HPDE6-E6E7 (cell line): ENCODE data around the gene DNAJB1.
"Not testable (repeated sequence)": the region's sequence is repeated elsewhere in the genome, so short reads cannot be mapped to it uniquely, and the experiment has no call there.

Experiments
- DNase-seq: peaks from one replicate; pipeline ENCODE4 v3.0.0; 2011; ENCODE audit warnings: missing footprints; ENCODE audit errors: extremely low spot score

Gene DNAJB1

GRCh38 chr19:14553042-14553938 is 35.1 kb upstream of the DNAJB1 start:
- DNase-seq, result no peak

- DNase-seq, result not testable (repeated sequence)
Observed at GRCh38 chr19:14552006-14552360, 33.8 kb upstream of the DNAJB1 start.

DNA sequence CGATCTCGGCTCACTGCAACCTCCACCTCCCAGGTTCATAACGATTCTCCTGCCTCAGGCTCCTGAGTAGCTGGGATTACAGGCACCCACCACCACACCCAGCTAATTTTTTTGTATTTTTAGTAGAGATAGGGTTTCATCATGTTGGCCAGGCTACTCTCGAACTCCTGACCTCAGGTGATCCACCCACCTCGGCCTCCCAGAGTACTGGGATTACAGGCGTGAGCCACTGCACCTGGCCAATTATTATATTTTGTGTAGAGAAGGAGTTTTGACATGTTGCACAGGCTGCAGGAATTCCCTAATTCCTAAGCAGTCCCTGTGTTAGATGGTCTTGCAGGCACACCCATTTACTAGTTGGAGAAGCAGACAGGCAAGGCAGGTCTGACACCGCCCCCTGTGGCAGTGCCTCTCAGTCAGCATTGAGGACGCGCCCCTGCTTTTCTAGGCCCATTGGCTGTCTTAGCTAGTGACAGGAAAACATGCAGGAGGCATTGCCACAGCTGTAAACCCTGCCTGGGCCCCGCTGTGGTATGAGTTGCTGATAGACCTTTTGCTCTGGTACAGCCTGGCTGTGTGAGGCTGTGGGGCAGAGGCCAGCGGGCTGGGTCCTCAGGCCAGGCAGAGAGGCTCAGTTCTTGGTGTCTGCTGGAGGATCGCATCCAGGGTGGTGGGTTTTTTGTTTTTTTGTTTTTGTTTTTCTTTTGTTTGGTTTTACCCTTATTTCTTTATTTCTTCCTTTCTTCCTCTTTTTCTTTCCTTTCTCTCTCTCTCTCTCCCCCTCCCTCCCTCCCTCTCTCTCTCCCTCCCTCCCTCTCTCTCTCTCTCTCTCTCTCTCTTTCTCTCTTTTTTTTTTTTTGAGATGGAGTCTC is 33.2 kb upstream of the DNAJB1 start:
- peak; percentile 71 for DNase-seq

DNA sequence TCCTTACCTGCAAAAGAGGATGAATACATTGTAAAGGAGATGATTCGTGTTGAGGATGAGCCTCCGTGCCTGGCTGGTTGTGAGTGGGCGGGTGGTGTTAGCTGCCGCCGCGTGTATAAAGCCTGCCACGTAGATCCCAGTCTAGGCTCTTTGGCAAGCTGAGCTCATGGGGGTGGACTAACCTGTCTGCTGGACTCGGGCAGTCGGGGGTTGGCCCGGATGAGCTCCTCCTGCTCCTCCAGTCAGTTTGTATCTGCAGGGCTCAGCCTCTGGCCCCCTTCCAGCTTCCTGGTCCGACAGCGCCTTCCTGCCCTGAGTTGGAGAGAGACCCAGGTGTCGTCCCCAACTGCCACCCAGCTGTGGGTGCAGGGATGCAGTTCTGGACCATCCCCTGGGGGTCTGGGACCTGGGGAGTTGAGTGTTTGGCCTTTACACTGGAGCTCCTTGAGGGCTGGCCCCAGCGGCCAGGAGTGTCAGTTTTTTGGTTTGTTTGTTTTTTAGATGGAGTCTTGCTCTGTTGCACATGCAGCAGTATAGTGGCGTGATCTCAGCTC is 32.1 kb upstream of the DNAJB1 start:
- no peak for DNase-seq

- DNase-seq, result no peak
Observed at GRCh38 chr19:14545716-14546082, 27.5 kb upstream of the DNAJB1 start.

DNA sequence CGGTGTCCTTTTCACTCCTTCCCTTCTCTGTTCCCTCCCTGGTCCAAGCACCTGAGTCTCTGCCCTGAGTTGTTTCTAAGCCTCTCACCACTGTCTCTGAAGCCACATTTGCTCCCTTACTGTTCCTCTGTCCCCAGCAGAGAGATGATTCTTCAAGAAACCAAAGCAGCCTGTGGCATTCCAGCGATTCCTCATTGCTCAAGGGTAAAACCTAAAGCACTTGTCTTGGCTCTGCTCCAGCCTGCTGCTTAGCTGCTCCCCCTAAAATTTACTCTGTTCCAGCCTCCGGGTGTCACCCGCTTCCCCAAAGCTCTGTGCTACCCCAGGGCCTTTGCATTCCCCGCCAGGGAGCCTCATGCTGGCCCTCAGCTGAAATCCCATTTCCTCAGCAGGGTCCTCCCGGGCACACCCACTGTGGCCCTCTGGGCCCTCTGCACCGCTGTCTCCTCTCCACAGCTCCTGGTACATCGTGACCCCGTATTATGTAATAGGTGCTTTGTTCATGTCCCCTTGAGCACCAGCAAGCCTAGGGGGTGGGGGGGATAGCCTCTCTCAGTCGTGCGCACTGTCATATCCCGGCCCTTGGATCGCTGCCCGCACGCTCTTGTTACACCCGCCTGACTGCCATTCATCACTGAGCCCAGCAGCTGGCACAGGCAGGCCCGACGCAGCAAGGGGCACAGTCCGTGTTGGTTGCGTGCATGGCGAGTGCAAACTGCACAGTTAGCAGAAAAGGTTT is 26.9 kb upstream of the DNAJB1 start:
- no peak for DNase-seq

- no peak for DNase-seq
Observed at GRCh38 chr19:14544047-14544446, 25.9 kb upstream of the DNAJB1 start.

DNA sequence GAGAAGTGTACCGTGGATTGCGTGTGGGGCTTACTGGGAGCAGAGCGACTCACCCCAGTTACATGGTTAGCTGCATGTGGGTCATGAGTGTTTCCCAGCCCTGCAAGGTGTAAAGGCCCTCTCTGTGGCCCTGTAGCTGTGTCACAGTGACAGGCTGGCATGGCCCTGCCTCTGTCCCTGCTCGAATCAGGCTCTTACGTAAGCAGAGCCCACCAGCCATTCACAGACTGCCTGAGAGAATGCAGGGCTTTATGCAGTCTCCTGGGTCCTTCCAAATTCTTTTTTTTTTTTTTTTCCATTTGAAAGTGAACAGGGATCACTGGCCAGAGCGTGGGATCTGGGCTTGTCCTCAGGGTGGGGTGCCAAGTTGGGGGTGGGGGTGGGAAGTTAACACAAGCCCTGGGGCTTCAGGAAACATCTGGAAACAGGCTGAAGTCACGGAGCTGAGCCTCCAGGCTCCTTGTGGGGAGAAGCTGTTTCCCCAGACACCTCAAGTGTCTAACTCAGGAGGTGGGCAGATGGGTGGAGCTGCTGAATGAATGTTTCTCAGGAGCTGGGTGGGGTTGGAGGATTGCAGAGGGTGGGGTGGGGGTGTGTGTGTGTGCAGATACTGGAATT is 24.6 kb upstream of the DNAJB1 start:
- DNase-seq, result no peak

- DNase-seq, result not testable (repeated sequence)
Observed at GRCh38 chr19:14541979-14542378, 23.8 kb upstream of the DNAJB1 start.

GRCh38 chr19:14540741-14541525 is 22.7 kb upstream of the DNAJB1 start:
- no peak for DNase-seq

- peak; percentile 79 for DNase-seq
Observed at GRCh38 chr19:14536926-14537692, 18.9 kb upstream of the DNAJB1 start.

- no peak for DNase-seq
Observed at GRCh38 chr19:14533450-14533849, 15.3 kb upstream of the DNAJB1 start.

DNA sequence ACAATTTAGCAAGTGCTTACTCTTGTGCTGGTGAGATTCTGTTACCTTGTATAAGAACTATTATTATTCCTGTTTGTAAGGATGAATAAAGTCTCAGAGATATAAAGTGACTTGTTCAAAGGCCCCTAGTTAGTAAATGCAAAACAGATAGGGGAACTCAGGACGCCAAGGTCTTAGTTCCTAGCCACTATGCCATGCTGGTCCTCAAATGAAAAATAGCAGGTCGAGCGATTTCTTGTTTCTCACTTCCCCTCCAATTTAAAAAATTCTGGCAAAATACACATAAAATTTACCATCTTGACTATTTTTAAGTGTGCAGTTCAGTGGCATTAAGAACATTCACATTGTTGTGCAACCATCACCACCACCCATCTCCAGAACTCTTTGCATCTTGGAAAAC is 12.3 kb upstream of the DNAJB1 start:
- DNase-seq, result no peak

DNA sequence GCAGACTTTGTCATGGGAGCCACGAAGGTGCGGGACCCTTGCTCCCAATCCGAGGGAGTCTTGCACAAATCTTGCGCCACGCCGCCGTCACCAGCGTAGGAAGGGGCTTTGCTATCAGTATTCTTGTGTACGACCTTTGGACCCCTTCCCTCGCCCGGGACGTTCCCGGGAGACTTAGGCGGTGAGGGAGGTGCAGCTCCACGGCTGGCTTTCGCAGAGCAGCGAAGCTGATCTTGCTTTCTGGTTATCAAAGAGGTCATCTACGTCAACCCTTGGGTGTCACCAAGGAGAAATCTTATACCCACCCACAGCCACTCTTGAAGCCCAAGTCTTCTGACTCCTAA is 11.8 kb upstream of the DNAJB1 start:
- no peak for DNase-seq

- peak; percentile 91 for DNase-seq
Observed at GRCh38 chr19:14529254-14530004, 11.2 kb upstream of the DNAJB1 start, which contains the start of gene TECR. TSS of gene TECR (plus strand) at chr19:14529594. CDS start at chr19:14529697, 103 bp downstream.

DNA sequence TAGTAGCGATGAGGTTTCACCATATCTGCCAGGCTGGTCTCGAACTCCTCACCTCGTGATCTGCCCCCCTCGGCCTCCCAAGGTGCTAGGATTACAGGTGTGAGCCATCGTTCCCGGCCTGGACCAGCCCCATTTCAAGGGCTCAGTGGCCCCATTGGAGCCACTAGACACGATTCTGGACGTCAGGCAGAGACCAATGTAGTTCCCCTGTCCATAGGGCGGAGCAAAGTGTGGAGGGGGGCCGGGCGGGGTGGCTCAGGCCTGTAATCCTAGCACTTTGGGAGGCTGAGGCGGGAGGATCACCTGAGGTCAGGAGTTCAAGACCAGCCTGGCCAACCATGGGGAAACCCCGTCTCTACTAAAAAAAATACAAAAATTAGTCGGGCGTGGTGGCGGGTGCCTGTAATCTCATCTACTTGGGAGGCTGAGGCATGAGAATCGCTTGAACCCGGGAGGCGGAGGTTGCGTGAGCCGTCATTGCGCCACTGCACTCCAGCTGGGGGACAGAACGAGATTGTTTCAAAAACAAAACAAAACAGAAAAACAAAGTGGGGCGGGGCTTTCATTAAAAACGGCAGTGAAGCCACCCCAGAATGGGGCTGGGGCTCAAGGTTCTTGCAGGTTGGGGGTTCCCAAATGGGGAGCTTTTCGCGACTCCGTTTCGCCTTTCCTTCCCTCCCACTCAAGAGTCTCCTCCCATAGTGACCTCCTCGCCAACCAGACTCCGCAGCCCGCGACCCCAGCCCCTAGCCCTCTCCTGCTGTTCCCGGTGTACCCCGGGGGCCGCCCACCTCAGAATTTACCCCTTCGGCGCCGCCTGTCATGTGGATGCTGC is 10.4 kb upstream of the DNAJB1 start:
- no peak for DNase-seq

- DNase-seq, result no peak
Observed at GRCh38 chr19:14526423-14526822, 8.2 kb upstream of the DNAJB1 start.

DNA sequence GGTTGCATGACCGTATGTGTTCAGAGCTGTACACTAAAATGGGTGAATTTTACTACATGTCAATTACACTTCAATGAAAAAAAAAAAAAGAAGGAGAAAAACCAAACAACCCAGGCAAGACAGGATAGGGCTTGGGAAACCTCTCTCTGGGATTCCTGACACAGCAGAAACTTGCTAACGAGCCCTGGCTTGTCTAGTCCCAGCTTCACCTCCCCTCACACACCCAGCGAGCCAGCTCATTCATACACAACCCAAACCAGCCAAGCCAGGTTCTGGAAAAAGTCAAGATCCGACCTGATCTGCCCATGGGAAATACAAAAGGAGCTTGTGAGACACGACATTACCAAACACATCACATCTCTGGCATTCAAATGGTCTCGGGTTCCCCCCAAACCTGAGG is 7.5 kb upstream of the DNAJB1 start:
- no peak for DNase-seq
